Smooth muscle cell (in vitro differentiated cells): ENCODE measurements around the gene ACP6. TPM values are rescaled to one million over a fixed set of nuclear protein-coding genes. Genes with fewer than 3 reads are reported as not detected.

Experiments used
- DNase-seq: peaks from one replicate; lab custom pipeline; 2025; ENCODE audit not compliant: unreplicated experiment; lab: John Stamatoyannopoulos, UW
- H2AFZ ChIP-seq: fragments of 200-600 bp; sonication (generic); 2 replicates; pipeline ENCODE4 v1.6.0; 2016; ENCODE audit warnings: antibody characterized with exemption, low read depth, mild to moderate bottlenecking
- H3F3A ChIP-seq: fragments of 200-600 bp; sonication (generic); 2 replicates; pipeline ENCODE4 v1.6.0; 2017; ENCODE audit warnings: antibody characterized with exemption, low read depth
- H3K27ac ChIP-seq: fragments of 200-600 bp; sonication (generic); 2 replicates; pipeline ENCODE4 v1.5.1; 2016; ENCODE audit warnings: low read depth, mild to moderate bottlenecking
- H3K27me3 ChIP-seq: fragments of 200-600 bp; sonication (generic); 2 replicates; pipeline ENCODE4 v1.6.1; 2016; ENCODE audit warnings: low read depth, mild to moderate bottlenecking
- H3K36me3 ChIP-seq: fragments of 200-600 bp; sonication (generic); 2 replicates; pipeline ENCODE4 v1.5.1; 2016; ENCODE audit warnings: low read depth
- H3K4me1 ChIP-seq: fragments of 200-600 bp; sonication (generic); 2 replicates; pipeline ENCODE4 v1.5.1; 2016; ENCODE audit warnings: low read depth
- H3K4me2 ChIP-seq: fragments of 200-600 bp; sonication (generic); 2 replicates; pipeline ENCODE4 v1.6.0; 2016; ENCODE audit warnings: mild to moderate bottlenecking
- H3K4me3 ChIP-seq: fragments of 200-600 bp; sonication (generic); 2 replicates; pipeline ENCODE4 v1.5.1; 2016; ENCODE audit warnings: mild to moderate bottlenecking
- H3K79me2 ChIP-seq: fragments of 200-600 bp; sonication (generic); 2 replicates; pipeline ENCODE4 v1.6.0; 2016; ENCODE audit warnings: low read depth, mild to moderate bottlenecking
- H3K9ac ChIP-seq: fragments of 200-600 bp; sonication (generic); 2 replicates; pipeline ENCODE4 v1.6.0; 2016; ENCODE audit warnings: low read depth
- H3K9me3 ChIP-seq: fragments of 200-600 bp; sonication (generic); replicated peaks from 2 replicates; pipeline ENCODE4 v1.5.1; 2016; ENCODE audit warnings: low read depth
- H4K20me1 ChIP-seq: fragments of 200-600 bp; sonication (generic); 2 replicates; pipeline ENCODE4 v1.6.0; 2016; ENCODE audit warnings: low read depth
- CTCF ChIP-seq: fragments of 200-600 bp; sonication (generic); IDR thresholded peaks from 2 replicates; pipeline ENCODE4 v1.5.1; 2017; ENCODE audit warnings: borderline replicate concordance, mild to moderate bottlenecking, antibody characterized with exemption; ENCODE audit not compliant: insufficient read depth, poor library complexity, severe bottlenecking
- WGBS: methylation state at CpG from one replicate; pipeline ENCODE4 v1.1.7; 2016; ENCODE audit warnings: low lambda C conversion rate; 5-methylcytosine and 5-hydroxymethylcytosine counted together
- polyA plus RNA-seq: library from polyadenylated mRNA; unstranded; fragments of >200 nt; fragmentation: Nextera tagmentation; extraction: Ambion mirVana; gene quantifications from 2 replicates; pipeline ENCODE4 v1.2.1, GENCODE V29; 2016
- total RNA-seq: library from RNA; depleted of rRNA; stranded (reverse); fragments of >200 nt; gene quantifications from 2 replicates; pipeline ENCODE4 v1.2.3, GENCODE V29; 2014

ACP6 gene
- total and polyA plus RNA-seq, 2 experiments from 2014 or later, result 6.4 to 11.8 TPM

DNA sequence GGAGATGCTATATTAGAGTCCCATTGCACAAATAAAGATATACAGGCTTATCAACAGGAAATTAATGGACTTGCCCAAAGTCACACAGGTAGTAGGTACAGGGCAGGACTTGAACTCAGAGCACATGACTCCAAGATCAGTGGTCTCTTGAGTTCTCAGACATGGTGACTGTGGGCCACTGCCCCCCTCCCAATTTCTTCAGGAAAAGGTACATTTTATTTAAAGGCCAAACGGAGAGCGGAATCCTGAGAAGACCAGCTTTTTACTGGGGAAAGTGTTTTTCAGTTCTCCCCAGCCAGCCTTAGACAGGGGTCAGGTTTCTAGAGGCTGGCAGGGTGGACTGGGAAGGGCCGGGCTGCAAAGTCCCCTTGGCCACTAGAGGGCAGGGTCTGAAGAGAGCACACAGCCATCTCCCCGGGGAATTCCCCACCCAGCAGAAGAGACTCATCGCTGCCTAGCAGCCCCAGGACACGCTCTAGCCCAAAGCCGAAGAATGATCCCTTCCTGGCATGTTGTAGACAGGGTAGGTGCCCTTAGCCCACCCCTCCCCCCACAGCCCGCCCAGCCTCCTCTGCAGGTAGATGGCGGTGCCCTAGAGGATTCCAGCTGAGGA, 29.7 kb downstream of the ACP6 start:
- no peaks in the 10 kb centered on the region for H3K27me3 ChIP-seq
- WGBS, result 19% methylated on average over 9 of the region's 9 CpGs
- peak overlapping the region; percentile 52 for H3K4me2 ChIP-seq
- H3K27ac ChIP-seq, result no peak overlapping the region
- H3K36me3 ChIP-seq, result no peaks in the 10 kb centered on the region
- no peaks in the 10 kb centered on the region for H3F3A ChIP-seq
- H2AFZ ChIP-seq, result no peak overlapping the region
- peak; percentile 22 for DNase-seq
- no peak overlapping the region for H3K9ac ChIP-seq
- no peaks in the 10 kb centered on the region for H3K79me2 ChIP-seq
- no peaks in the 10 kb centered on the region for H4K20me1 ChIP-seq
- TF ChIP-seq CTCF, result peak; percentile 90
- H3K4me3 ChIP-seq, result no peak overlapping the region
- no peaks in the 10 kb centered on the region for H3K9me3 ChIP-seq
- H3K4me1 ChIP-seq, result no peaks in the 10 kb centered on the region

DNA sequence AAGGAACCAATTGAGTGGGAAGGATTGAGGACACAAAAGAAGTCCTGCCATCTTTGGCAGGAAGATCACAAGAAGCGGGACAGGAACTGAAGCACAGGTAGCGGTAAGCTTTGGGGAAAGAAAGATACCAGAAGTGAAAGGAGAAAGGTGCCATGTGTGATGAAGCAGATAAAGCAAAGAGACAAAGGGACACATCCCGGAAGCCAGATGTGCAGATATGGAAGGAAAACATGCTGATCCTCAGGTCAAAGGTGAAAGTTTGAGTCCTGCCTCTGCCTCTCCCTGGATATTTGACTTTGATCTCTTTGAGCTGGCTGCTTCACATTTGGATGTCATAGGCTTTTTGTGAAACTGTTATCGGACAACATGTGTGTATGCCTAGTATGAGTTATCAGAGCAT, 34.0 kb downstream of the ACP6 start:
- Histone ChIP-seq H3F3A (no peaks in the 10 kb centered on the region), H3K79me2 (no peaks in the 10 kb centered on the region), H2AFZ (no peak overlapping the region), H3K4me1 (no peaks in the 10 kb centered on the region), H4K20me1 (no peaks in the 10 kb centered on the region), H3K27me3 (no peaks in the 10 kb centered on the region), H3K27ac (no peak overlapping the region), H3K4me3 (no peak overlapping the region), H3K9me3 (no peaks in the 10 kb centered on the region), H3K9ac (no peak overlapping the region), H3K36me3 (no peaks in the 10 kb centered on the region), H3K4me2 (no peak overlapping the region)
- 98% methylated on average over 4 of the region's 4 CpGs for WGBS
- no peak for TF ChIP-seq CTCF
- no peak for DNase-seq

DNA sequence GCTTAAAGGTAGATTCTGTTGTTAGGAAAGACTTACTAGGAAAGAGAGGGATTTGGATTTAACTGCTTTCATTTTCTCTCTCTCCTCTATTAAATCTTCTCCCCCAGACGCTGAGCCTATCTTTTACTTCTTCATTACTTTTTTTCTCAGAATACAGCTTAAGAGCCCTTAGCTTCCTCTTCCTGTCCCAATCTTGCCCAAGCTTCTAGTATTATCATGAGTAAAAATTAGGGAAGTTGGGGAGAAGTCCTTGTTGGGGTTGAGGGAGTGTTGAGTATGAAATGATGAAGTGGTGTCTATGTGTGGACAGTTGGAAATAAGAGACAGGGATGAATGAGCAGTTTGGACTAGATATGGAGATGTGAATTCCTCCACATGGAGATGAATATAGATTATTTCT, 35.0 kb downstream of the ACP6 start:
- 93% methylated on average over 1 of the region's 1 CpG for WGBS
- no peaks in the 10 kb centered on the region for H3K4me1 ChIP-seq
- no peaks in the 10 kb centered on the region for H3K9me3 ChIP-seq
- H3K79me2 ChIP-seq, result no peaks in the 10 kb centered on the region
- H3K27ac ChIP-seq, result no peak overlapping the region
- no peaks in the 10 kb centered on the region for H3K36me3 ChIP-seq
- H2AFZ ChIP-seq, result no peak overlapping the region
- H3K27me3 ChIP-seq, result no peaks in the 10 kb centered on the region
- no peaks in the 10 kb centered on the region for H3F3A ChIP-seq
- TF ChIP-seq CTCF, result no peak
- no peaks in the 10 kb centered on the region for H4K20me1 ChIP-seq
- DNase-seq, result no peak
- H3K9ac ChIP-seq, result no peak overlapping the region
- H3K4me2 ChIP-seq, result no peak overlapping the region
- H3K4me3 ChIP-seq, result no peak overlapping the region

DNA sequence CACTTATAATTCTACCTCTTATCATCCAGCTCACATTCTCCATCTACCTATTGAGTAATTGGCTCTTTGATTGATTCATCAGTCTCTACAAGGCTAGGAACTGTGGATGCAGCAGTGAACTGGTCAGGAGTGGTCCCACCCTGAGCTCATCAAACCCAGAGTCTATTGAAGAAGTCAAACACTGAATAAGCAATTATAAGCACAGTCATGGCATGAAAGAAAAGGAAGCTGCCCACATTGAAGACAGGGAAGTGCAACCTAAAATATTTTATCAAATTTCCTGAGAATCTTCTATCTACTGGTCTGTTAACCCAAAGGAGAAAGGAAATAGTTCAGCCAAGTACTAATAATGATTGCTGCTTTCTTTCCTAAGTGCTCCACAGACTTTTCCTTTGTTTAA, 35.7 kb downstream of the ACP6 start:
- Histone ChIP-seq H3K9me3 (no peaks in the 10 kb centered on the region), H3K4me1 (no peaks in the 10 kb centered on the region), H3K27me3 (no peaks in the 10 kb centered on the region), H3K4me2 (no peak overlapping the region), H3K4me3 (no peak overlapping the region), H3K27ac (no peak overlapping the region), H3K36me3 (no peaks in the 10 kb centered on the region), H2AFZ (no peak overlapping the region), H4K20me1 (no peaks in the 10 kb centered on the region), H3K79me2 (no peaks in the 10 kb centered on the region), H3F3A (no peaks in the 10 kb centered on the region), H3K9ac (no peak overlapping the region)
- no peak for DNase-seq
- no peak for TF ChIP-seq CTCF
